ENCODE data around the gene TBKBP1. TPM values are rescaled to one million over a fixed set of nuclear protein-coding genes. Genes with fewer than 3 reads are reported as not detected.

TBKBP1 gene
- total RNA-seq, 2 donors from 2014 or later, result 8.0 to 13.2 TPM

- 72 to 76% methylated on average over 3 of the region's 3 CpGs for WGBS, 2 donors
- H3K36me3 ChIP-seq (replicated peaks in 1 of 2; ENCODE audit: insufficient read depth in 1 of 2, low read depth in 2 of 2), result peaks cover 7 to 65% of the 10 kb centered on the region in 2 donors
- no peaks in the 10 kb centered on the region for H3K4me1 ChIP-seq
- no peaks in the 10 kb centered on the region for H3K9me3 ChIP-seq
- intact Hi-C loops (cut with DNase I), result no loop called here
- no peak overlapping the region for H3K4me3 ChIP-seq
- H3K27me3 ChIP-seq, result no peaks in the 10 kb centered on the region
- no peak overlapping the region for H3K27ac ChIP-seq
- no peak for DNase-seq
- no peak for ATAC-seq
- TF ChIP-seq POLR2A (IDR thresholded peaks at IDR 0.05) (no peak), CTCF (IDR thresholded peaks at IDR 0.05) (no peak)
These were observed 28.3 kb upstream of the TBKBP1 start for GRCh38 chr17:47665655-47666054.

- Histone ChIP-seq H3K9me3 (no peaks in the 10 kb centered on the region), H3K4me1 (no peaks in the 10 kb centered on the region), H3K4me3 (no peak overlapping the region), H3K36me3 (replicated peaks in 1 of 2; ENCODE audit: insufficient read depth in 1 of 2, low read depth in 2 of 2) (peaks cover 11 to 66% of the 10 kb centered on the region in 2 donors), H3K27ac (no peak overlapping the region), H3K27me3 (no peaks in the 10 kb centered on the region)
- ATAC-seq, result no peak
- WGBS, 2 donors, result 77 to 96% methylated on average over 4 of the region's 4 CpGs
- intact Hi-C loops (cut with DNase I), result no loop called here
- no peak for DNase-seq
- TF ChIP-seq CTCF (IDR thresholded peaks at IDR 0.05), result no peak
These were observed 24.9 kb upstream of the TBKBP1 start for GRCh38 chr17:47669081-47669480.

- no peaks in the 10 kb centered on the region for H3K27me3 ChIP-seq
- no peak for ATAC-seq
- no peaks in the 10 kb centered on the region for H3K9me3 ChIP-seq
- H3K36me3 ChIP-seq (replicated peaks in 1 of 2; ENCODE audit: insufficient read depth in 1 of 2, low read depth in 2 of 2), result peaks cover 11 to 68% of the 10 kb centered on the region in 2 donors
- no peak overlapping the region for H3K27ac ChIP-seq
- 16 to 25% methylated on average over 1 of the region's 1 CpG for WGBS, 2 donors
- H3K4me1 ChIP-seq, result no peaks in the 10 kb centered on the region
- no peak overlapping the region for H3K4me3 ChIP-seq
- intact Hi-C loops (cut with DNase I), result no loop called here
- TF ChIP-seq POLR2A (IDR thresholded peaks at IDR 0.05), result no peak
- no peak for TF ChIP-seq CTCF (IDR thresholded peaks at IDR 0.05)
- DNase-seq, result no peak
These were observed 23.9 kb upstream of the TBKBP1 start for GRCh38 chr17:47670064-47670463.

GRCh38 chr17:47674499-47674898, 19.5 kb upstream of the TBKBP1 start:
- Histone ChIP-seq H3K9me3 (no peaks in the 10 kb centered on the region), H3K27ac (no peak overlapping the region), H3K27me3 (no peaks in the 10 kb centered on the region), H3K36me3 (replicated peaks in 1 of 2; ENCODE audit: insufficient read depth in 1 of 2, low read depth in 2 of 2) (peaks cover 12 to 68% of the 10 kb centered on the region in 2 donors), H3K4me3 (no peak overlapping the region), H3K4me1 (no peaks in the 10 kb centered on the region)
- TF ChIP-seq POLR2A (IDR thresholded peaks at IDR 0.05) (no peak), CTCF (IDR thresholded peaks at IDR 0.05) (no peak)
- intact Hi-C loops (cut with DNase I), result no loop called here
- WGBS, 2 donors, result 82 to 88% methylated on average over 4 of the region's 4 CpGs
- ATAC-seq (no peak), DNase-seq (no peak)

GRCh38 chr17:47675380-47676198, 18.4 kb upstream of the TBKBP1 start:
- H3K36me3 ChIP-seq (replicated peaks in 1 of 2; ENCODE audit: insufficient read depth in 1 of 2, low read depth in 2 of 2), result peaks cover 13 to 69% of the 10 kb centered on the region in 2 donors
- ATAC-seq (no peak), DNase-seq (no peak)
- H3K27ac ChIP-seq, result no peak overlapping the region
- no peak overlapping the region for H3K4me3 ChIP-seq
- TF ChIP-seq CTCF (IDR thresholded peaks at IDR 0.05), result no peak
- TF ChIP-seq POLR2A (IDR thresholded peaks at IDR 0.05), result no peak
- WGBS, 2 donors, result 88 to 94% methylated on average over 2 of the region's 2 CpGs
- H3K4me1 ChIP-seq, result no peaks in the 10 kb centered on the region
- H3K27me3 ChIP-seq, result no peaks in the 10 kb centered on the region
- H3K9me3 ChIP-seq, result no peaks in the 10 kb centered on the region
- intact Hi-C loops (cut with DNase I), result no loop called here

All from body of pancreas (tissue), 4 donors.